M059J (cell line): ENCODE results near the gene SOX6. TPM values are rescaled to one million over a fixed set of nuclear protein-coding genes. Genes with fewer than 3 reads are reported as not detected.
A peak's percentile ranks its signal among the peaks of the same experiment; 100 is the strongest.

Source experiments
- DNase-seq: peaks from one replicate; pipeline ENCODE4 v3.0.0-alpha.2; 2012; ENCODE audit warnings: low read depth
- total RNA-seq: library from RNA; depleted of rRNA; stranded (reverse); fragments of >200 nt; shearing (Covaris generic); gene quantifications from 2 replicates; pipeline ENCODE4 v1.2.3, GENCODE V29; 2014

SOX6 gene
- total RNA-seq, 1 experiment from 2014 or later = not detected

DNA sequence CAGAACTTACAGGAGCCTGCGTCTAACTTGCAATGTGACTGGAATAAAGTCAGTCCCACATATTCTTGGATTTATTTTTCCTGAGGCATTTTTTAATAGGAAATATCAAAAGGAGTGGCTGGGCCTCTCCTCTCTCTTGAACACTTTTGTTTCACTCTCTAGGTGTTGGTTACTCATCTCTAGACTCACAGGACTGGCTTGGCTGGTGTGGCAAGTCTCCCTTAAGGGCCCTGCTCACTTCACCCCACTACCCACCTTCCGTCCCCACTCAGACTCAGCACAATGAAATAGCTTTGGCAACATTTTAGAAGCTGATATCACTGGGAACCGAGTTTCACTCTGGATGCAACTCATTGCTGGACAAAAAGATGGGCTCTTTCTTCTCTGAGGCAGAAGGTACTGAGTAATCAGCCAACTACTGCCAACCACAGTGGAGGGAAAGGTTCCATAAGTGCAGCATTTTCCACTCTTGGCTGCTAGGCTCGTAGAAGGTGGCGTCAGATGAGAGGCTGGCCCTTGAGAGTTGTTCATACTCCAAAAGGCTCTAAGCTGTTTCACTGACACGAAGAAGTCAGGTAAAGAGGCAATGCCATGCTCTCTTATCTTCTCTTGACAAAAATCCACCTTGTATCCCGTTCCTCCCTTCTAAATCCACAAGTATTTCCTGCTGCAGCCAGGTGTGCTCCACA is 390.6 kb downstream of the SOX6 start:
- DNase-seq = no peak

GRCh38 chr11:15963266-15963665 is 393.1 kb downstream of the SOX6 start:
- DNase-seq = no peak

- DNase-seq = no peak
Observed at GRCh38 chr11:15958910-15959309, 397.4 kb downstream of the SOX6 start.

GRCh38 chr11:15957234-15957633 is 399.1 kb downstream of the SOX6 start:
- no peak for DNase-seq

DNA sequence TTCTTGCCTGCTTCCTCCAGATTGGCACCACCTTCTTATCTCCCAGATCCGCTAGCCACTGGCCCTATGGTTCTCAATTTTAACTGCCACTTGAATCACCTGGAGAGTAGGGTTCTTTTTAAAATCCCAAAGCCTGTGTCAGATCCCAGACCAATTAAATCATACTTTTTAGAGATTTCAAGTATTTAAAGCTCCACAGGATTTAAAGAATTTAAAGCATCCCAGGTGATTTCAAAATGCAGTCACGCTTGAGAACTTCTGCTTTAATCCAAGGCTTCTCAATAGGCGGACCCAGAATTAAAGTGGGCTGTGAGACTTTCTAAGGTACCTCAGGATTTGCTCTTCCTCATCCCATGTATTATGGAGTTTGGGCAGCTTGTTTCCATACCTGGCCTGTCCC is 400.0 kb downstream of the SOX6 start:
- DNase-seq = no peak

DNA sequence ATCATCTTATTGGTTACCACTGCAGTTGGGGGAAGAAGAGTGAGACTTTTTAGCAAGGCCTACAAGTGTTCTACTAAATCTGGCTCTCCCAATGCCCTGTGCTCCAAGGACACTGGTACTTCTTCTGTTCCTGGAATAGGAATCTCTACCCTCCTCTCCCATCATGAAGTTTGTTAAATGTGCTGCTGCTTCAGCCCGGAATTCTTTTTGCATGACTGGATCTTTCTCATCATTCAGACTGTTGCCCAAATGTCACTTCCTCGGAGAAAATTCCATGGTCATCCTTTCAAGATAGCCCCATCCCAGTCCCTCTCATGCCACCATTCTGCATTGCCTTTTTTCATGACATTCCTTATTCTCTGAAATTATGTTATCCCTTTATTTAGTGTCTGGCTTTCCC is 400.8 kb downstream of the SOX6 start:
- DNase-seq = no peak

DNA sequence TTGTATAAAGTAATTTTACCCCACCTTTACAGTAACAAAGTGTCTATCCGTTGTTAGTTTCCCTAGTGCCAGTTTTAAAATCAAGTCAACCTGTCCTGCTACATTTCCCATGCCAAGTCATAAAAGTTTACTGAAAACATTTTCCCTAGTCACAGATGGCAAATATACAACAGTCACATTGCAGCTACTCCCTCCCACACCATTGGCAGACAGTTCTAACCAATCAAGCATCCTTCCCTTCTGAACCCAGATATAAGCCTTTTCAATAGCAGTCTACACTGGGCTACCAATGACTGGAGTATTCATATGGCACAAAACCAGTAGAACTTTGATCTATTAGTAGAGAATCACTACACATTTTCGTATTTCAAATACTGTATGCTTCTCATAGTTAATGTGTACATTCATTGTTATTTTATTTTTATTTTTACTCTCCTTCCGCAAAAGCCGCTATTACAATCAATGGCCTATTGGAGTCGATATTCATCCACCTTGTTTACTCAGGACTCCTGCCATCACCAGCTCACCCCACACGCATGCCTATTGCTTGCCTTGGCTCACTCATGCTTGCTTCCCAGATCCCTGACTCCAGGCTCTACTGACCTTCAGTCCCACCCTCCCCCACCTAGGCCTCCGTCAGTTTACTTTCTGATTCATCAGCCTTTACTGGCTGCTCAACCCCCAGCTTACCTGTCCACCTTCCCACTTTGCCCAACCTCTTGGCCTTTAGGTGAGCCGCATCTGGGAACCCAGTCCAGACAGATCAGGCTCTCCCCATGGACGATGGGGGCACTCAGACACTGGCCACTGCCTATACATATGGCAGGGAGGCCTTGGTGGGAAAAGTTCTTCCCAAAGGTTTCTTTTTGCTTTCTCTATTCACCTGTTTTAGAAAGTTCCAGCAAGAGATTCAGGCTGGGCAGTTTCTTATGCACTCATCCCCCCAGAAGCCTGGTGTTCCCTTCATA is 408.4 kb downstream of the SOX6 start:
- no peak for DNase-seq

DNA sequence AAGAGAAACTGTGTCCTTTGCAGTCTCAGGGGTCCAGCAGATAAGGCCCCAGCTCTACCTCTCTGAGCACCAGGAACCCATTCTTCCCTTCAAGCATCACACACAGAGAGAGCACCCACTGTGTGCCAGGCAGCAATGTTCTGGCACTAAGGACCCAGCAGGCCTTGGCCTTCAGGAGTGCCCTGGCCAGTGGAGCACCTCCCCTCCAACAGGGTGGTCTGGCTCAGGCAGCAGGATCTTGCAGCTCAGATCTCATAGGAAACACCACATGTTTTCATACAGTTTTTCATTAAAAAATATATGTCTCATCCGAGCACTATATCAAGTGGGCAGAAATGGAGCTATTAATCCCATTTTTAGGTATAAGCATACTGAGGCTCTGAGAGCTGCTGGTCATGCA is 410.6 kb downstream of the SOX6 start:
- no peak for DNase-seq

DNA sequence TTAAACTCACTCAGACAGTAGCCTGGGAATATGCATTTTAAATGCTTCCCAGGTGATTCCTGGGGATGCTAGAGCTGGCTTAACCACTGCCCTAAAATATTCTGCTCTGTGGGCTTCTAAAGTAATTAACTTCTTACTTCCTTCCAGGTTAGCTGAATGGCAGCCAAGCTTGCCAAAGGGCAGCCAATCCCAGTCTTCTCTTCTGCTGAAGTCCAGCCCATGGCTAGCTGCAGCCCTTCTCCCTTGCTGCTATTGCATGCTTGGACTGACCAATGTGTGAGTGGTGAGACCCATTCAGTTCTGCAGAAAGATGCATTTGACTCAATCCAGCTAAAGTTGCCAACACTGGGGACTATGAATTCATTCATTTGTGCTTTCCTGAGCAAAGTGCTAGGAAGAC is 411.9 kb downstream of the SOX6 start:
- no peak for DNase-seq

- DNase-seq = no peak
Observed at GRCh38 chr11:15943418-15944197, 412.7 kb downstream of the SOX6 start.

GRCh38 chr11:15942936-15943335 is 413.4 kb downstream of the SOX6 start:
- no peak for DNase-seq

DNA sequence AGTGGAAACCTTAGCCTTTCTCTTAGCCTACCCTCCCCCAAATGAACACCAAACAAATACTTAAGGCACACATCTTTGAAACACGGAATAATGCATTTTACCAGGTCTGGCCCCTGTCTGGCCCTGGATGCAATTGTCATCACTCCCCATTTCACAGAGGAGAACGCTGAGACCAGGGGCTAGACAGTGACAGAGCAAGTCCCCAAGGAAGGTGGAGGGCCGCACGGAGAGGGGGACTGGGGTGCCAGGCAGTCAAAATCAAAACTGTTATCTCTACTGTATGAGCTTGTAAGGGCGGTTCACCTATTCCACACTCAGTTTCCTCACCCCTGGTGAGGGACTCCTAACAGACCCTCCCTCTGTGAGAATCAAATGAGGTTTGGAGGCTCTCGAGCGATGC is 414.2 kb downstream of the SOX6 start:
- no peak for DNase-seq

DNA sequence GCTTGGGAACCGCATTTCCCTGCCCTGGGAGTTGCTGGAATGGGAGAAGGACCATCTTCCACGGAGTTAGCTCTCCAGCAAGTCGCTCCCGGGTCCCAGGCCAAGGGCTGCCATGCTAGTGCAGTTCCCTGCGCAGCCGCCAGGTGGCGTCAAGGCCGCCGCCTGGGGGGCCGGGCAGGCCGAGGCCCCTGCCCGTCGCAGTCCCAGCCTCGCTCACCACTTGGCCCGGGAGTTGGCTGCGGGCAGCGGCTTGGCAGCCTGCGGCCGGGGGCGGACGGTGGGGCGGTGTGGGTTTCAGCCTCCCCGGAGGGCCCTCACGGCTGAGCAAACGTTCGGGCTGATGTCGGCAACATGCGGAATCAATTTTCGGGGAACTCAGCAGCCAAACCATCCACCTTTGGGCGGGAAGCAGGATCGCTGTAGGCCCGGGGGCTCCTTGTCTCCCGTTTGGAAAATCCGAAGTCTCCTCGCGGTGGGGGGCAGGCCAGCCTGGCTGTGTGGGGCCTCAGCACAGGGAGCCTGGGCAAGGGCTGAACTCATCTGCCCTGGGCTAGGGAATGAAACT is 415.1 kb downstream of the SOX6 start:
- no peak for DNase-seq

GRCh38 chr11:15940462-15941205 is 415.7 kb downstream of the SOX6 start:
- no peak for DNase-seq

- no peak for DNase-seq
Observed at GRCh38 chr11:15938983-15939382, 417.4 kb downstream of the SOX6 start.

DNA sequence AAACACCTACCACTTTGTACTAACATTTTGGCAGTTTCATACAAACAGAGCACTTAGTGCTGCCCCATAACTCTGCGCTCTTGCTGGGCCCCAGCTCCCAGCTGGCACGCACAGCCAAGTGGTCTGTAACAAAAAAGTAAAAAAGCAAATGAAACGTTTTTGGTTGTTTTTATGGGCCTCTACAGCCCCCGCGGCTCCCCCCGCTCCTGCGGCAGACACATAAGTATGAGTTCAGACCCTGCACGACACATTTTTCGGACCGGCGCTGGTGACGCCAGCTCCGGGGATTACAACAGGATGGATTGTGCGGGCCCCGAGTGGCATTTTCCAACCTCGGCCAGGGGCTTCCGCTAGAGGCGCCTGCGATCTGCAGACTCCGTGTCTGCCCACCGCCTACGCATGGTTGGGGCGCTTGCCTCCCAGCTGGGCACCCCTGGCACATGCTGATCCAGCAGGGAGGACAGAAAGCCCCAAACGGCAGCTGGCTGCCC is 418.2 kb downstream of the SOX6 start:
- no peak for DNase-seq

- no peak for DNase-seq
Observed at GRCh38 chr11:15937601-15938120, 418.7 kb downstream of the SOX6 start.

- DNase-seq = no peak
Observed at GRCh38 chr11:15936011-15936410, 420.3 kb downstream of the SOX6 start.

DNA sequence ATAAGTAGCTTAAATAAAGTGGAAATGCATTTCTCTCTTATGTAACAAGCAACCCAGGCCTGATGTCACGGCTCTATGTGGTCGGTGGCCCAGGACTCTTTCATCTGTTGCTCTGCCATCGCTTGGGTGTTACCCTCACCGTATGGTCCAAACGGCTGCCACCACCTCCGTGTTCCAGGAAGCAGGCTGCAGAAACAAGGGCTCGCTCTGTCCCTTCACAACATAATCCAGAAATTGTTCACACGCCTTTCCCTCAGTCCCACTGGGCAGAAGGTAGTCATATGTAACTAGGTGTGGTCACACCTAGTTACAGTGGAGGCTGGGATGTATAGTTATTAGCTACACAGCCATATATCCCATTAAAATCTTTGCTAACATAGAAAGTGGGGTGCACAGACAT is 421.0 kb downstream of the SOX6 start:
- DNase-seq = no peak

DNA sequence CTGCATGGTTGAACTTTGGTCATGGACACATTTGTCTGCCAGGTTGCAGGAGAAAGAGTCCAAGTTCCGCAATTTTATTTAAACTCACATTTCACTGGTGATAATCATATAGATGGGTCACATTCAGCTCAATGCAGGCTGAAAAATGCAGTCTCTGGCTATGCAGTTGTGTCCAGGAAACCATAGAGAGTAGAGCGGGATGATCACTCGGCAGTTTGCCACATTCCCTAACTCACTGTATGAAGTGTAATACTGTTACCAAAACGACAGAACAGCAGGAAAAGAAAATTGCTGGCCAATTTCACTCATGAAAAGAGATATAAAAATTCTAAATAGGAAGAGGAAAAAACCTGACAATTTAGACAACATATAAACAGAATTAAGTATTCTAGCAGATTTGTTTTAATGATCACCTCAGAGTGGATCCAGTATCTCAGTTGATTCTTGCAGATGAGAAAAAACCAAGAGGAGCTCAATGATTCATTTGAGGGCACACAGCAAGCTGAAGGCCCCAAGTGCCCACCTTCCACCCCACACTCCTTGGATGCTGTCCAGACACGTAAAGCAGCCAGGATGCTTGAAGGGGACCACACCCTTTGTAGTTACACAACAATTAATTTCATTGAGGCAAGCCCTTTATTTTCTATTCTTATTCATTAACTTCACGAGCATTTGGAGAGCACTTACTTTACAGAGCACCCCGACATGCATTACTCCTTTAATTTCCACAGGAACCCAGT is 422.3 kb downstream of the SOX6 start:
- DNase-seq = peak; percentile 21
